HepG2 (cell line): Measurements from ENCODE around the gene FAM20C. TPM values are rescaled to one million over a fixed set of nuclear protein-coding genes. Genes with fewer than 3 reads are reported as not detected.

Source experiments
- polyA plus RNA-seq, 8 experiments: library from polyadenylated mRNA; depleted of rRNA in 3 of 8; stranded (reverse) in 7 of 8; unstranded in 1 of 8; fragments of >200 nt; fragmentation: Illumina TruSeq in 4 of 8; extraction: Trizol in 4 of 8; gene quantifications; 2 replicates each; pipeline versions ENCODE4 v1.2.1 to v1.2.3, GENCODE V29; 2011 to 2016; ENCODE audit warnings: low read depth in 4 of 8, missing spikeins in 1 of 8, mixed read lengths in 1 of 8; ENCODE audit not compliant: insufficient read depth in 1 of 8
- total RNA-seq, 5 experiments: library from RNA; depleted of rRNA; stranded (reverse); fragments of >200 nt; fragmentation: Illumina TruSeq; extraction: Trizol; gene quantifications; 2 replicates each; pipeline ENCODE4 v1.2.3, GENCODE V29; 2016; ENCODE audit warnings: low read depth in 1 of 5

The FAM20C gene
- total and polyA plus RNA-seq, 2 of the 13 experiments (the other 11 are each of a cell fraction or from before 2014, with no cell fraction given), result 11.9 to 19.9 TPM

Other genes starting within 250 kb of the FAM20C start
- gene FOXL3, start 97.6 kb downstream of the FAM20C start, total RNA-seq (2016; rRNA removed; fragmentation: Illumina TruSeq; extraction: Trizol), result not detected in 2 replicates
- gene FOXL3, start 97.6 kb downstream of the FAM20C start, polyA plus RNA-seq (2011; rRNA removed), result not detected in 2 replicates